ENCODE measurements around the gene PNMA8B. TPM values are rescaled to one million over a fixed set of nuclear protein-coding genes. Genes with fewer than 3 reads are reported as not detected.
A peak's percentile ranks its signal among the peaks of the same experiment; 100 is the strongest.

Gene PNMA8B
- total and polyA plus RNA-seq, 2 donors (not counting 3 experiments of a cell fraction or from before 2014, with no cell fraction given): 0.11 TPM; not detected in 1

- no peaks in the 10 kb centered on the region for H4K20me1 ChIP-seq (replicated peaks; ENCODE audit: control insufficient read depth, extremely low read depth, insufficient read depth, low read length)
- DNase-seq (ENCODE audit: low read depth, low spot score): peak; percentile 59
- H3K79me2 ChIP-seq (ENCODE audit: control insufficient read depth, insufficient read depth, low read length): no peaks in the 10 kb centered on the region
- no peak overlapping the region for H3K9ac ChIP-seq (replicated peaks; ENCODE audit: extremely low read depth, insufficient read depth, low read length)
- no peak overlapping the region for H3K4me3 ChIP-seq (replicated peaks in 1 of 3; ENCODE audit: insufficient read depth in 1 of 3, low read depth in 1 of 3, low read length in 3 of 3)
- peak overlapping the region; percentile 42 for H3K4me2 ChIP-seq (ENCODE audit: insufficient read depth, low read length)
- TF ChIP-seq FOS (IDR thresholded peaks at IDR 0.05; ENCODE audit: borderline replicate concordance, insufficient read depth, low read length) (peak; percentile 63), POLR2A (IDR thresholded peaks at IDR 0.05; ENCODE audit: low read depth, low read length) (no peak), MYC (IDR thresholded peaks at IDR 0.05; ENCODE audit: low read depth, low read length) (no peak), POLR2AphosphoS5 (IDR thresholded peaks at IDR 0.05; ENCODE audit: insufficient read depth, low read depth, low read length) (no peak), EZH2 (IDR thresholded peaks at IDR 0.05; ENCODE audit: borderline replicate concordance, low read depth, low read length, severe bottlenecking) (no peak), GATA2 (IDR thresholded peaks at IDR 0.05; ENCODE audit: insufficient read depth, insufficient read length, low read depth, low read length) (no peak), JUN (IDR thresholded peaks at IDR 0.05; ENCODE audit: borderline replicate concordance, insufficient read depth, insufficient read length, low read depth) (peak; percentile 19), CTCF (IDR thresholded peaks at IDR 0.05; ENCODE audit: extremely low read depth in 1 of 2, insufficient read depth in 1 of 2, low read depth in 1 of 2, low read length in 2 of 2) (no peak)
- no peaks in the 10 kb centered on the region for H3K9me3 ChIP-seq (replicated peaks; ENCODE audit: control insufficient read depth, insufficient read depth, low read length)
- ChIA-PET CTCF (no interaction called here), POLR2A (no interaction called here)
- FAIRE-seq: peak; percentile 93
- no peak overlapping the region for H3K27ac ChIP-seq (ENCODE audit: insufficient read depth, low read depth, low read length)
- dilution Hi-C loops (cut with MboI; ENCODE audit: extremely low pct_ligation_motif_present, low sequenced_read_pairs): no loop called here
- no TSS peak for BruUV-seq (replicated peaks)
- no peaks in the 10 kb centered on the region for H3K36me3 ChIP-seq (ENCODE audit: control insufficient read depth in 2 of 2, extremely low read depth in 1 of 2, insufficient read depth in 2 of 2, low read length in 2 of 2)
- peaks cover 0 to 5% of the 10 kb centered on the region in 2 experiments for H3K27me3 ChIP-seq (ENCODE audit: control insufficient read depth in 2 of 2, insufficient read depth in 2 of 2, low read length in 2 of 2)
- intact Hi-C loops (cut with micrococcal nuclease): no loop called here
- H2AFZ ChIP-seq (ENCODE audit: low read depth, low read length): no peak overlapping the region
- H3K4me1 ChIP-seq (ENCODE audit: control insufficient read depth, extremely low read depth, insufficient read depth, low read length): peaks cover 2% of the 10 kb centered on the region
- no peaks in the 10 kb centered on the region for H3K9me1 ChIP-seq (replicated peaks; ENCODE audit: control insufficient read depth, extremely low read depth, insufficient read depth, low read length)
These were observed 52.7 kb downstream of the PNMA8B start for GRCh38 chr19:46442808-46443450.

Data from endothelial cell of umbilical vein (primary cell).